Dedifferentiated amniotic fluid mesenchymal stem cell (primary cell): Measurements from ENCODE around the gene NUDT17.

ENCODE experiments used
- DNase-seq: peaks from one replicate; pipeline ENCODE4 v3.0.0-alpha.2; 2016; ENCODE audit errors: extremely low spot score

Gene NUDT17

GRCh38 chr1:145847827-145848226 lies 2.4 kb downstream of the NUDT17 start:
- no peak for DNase-seq

DNA sequence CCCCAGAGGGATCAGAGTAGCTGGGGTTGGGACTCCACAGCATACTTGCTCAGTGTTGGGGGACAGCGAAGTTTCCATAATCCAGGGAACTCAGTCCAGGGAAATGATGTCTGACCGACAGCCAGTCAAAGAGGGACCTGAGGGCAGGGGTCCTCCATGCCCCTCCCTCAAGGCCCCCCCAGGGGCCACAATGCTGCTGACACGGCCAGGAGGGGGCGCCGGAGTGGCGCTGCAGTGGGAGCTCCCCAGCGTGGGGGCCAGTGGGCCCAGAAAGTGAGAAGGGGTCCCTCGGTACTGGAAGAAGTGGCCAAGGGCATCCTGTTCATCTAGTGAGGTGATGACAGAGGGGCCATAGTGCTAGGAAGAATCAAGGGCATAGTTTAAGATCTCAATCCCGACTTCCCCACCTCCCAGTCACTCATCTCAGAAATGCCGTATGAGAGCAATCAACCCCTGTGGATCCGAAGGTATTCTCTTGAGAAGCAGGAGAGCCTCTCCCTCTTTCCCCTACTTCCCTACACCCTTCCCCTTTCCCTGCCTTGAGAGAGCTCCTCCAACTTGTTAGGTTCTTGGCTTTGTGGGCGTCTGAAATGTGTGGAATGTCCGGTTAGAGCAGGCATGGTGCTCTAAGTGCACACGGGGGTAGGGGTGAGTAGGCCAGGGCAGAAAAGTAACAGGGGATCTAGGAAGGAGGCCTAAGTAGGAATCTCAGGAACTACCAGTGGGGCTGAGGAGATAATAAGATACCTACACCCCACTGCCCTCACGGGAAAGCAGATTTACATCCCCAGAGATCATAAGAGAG lies 4.1 kb downstream of the NUDT17 start:
- peak; percentile 59 for DNase-seq

GRCh38 chr1:145855426-145855948 lies 10.1 kb downstream of the NUDT17 start:
- no peak for DNase-seq

- DNase-seq = no peak
Measured at GRCh38 chr1:145857170-145857569, 11.7 kb downstream of the NUDT17 start.

DNA sequence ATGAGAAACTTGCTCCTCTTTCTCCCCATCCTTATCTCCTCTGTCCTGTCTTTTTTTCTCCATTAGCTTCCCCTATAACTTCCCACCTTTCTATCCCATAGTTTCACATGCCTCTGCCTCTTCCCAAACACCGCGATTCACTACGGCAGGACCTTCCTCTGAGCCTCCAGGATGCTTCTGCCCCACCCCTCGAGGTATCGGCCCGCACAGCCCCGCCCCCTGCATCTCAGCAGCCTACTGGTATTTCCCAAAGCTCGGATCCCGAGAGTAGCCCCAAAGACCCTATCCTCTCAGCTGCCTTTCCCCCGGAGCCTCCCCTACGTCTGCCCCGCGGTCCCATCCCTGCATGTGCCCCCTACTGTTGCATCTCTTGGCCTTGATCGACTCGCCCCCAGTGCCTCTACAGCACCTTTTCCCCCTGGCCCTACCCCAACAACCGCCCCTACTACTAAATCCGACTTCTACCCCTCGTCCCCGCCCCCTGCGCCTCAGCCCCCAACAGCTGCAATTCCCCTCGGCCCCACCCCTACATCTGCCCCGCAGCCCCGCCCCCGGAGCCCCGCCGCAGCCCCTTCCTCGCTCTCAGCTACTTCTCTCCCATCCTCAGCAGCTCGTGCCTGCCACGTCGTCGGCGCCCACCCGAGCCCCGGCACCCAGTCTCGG lies 12.9 kb downstream of the NUDT17 start:
- no peak for DNase-seq

GRCh38 chr1:145858901-145859490 lies 13.6 kb downstream of the NUDT17 start, which contains the start of gene PIAS3:
TSS of gene PIAS3 (minus strand) at chr1:145859081. CDS start at chr1:145858990, 91 bp downstream.
- DNase-seq = peak; percentile 95

- DNase-seq = peak; percentile 84
Measured at GRCh38 chr1:145859491-145860023, 14.1 kb downstream of the NUDT17 start.

DNA sequence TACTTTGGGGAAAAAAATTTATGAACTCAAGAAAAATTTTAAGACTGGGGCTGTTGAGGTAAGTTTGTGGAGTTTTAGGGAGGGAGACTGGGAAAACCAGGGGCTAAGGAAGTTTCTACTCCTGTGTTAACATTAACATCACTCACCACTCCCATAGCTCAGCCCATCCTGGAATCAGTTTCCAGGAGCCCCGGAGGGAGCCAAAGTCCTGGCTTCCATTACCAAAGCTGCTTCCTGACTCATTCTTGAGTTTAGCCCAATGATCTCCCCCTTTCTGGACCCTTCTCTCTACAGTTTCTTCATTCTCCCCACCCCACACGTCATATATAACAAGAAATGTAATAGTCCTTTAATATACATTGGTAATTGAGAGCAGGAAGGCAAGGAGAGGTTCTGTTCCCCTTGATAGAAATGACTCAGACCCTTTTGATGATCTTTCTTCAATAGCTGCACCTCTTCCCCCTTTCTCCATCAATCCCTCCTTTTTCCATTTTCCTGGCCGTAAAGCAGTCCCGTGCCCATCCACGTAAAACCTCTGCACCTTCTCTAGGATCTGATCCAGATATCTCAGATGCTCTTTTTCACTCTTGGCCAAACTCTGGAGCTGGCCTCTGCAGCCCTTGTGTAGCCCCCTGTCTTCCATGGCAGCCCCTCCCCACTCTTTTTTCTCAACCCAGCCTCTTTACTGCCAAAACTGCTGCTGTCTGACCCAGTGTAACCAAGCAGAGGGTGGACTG lies 18.0 kb downstream of the NUDT17 start:
- no peak for DNase-seq

DNA sequence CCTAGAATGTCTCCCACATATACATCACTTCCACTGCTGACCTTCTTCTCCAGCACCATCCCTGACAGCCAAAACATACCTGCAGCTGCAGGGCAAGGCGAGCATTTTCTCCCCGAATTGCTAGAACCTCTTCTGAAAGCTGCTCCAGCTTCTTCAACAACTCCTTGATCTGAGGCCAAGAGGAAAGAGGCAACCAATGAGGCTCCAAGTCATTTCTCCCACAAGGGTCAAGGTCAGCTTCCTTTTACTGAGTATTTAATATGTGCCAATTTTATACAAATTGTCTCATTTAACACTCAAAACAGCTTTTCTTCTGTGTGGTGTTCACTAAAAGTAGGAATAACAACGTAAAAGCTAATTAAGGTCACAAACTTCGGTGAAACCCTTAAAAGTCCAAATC lies 22.8 kb downstream of the NUDT17 start:
- no peak for DNase-seq

GRCh38 chr1:145871994-145872924 lies 26.8 kb downstream of the NUDT17 start:
- no peak for DNase-seq

GRCh38 chr1:145874646-145875045 lies 29.2 kb downstream of the NUDT17 start:
- DNase-seq = no peak

DNA sequence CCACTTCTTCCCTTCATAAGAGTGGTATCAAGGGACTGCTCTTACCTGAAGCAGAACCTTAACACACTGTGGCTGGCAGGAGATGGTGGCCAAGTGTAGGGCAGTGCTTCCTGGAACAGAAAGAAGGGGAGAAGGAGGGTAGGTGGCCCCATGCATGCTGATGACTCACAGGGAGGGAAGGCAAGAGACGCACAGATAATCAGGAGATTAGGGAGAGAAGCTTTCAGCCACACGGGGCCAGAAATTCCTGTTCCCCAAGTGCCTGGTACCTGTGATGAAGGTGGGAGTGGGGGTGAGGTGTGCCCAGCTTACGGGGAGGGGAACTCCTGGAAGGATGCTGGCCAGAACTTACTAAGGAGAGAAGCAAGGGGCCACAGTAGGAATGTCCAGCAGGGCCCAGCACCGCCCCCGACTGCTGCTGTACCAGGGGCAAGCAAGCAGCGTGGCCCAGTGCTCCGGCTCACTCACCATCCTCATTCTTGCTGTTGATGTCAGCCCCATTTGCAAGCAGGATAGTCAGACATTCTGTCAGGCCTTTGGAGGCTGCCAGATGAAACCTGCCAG lies 32.6 kb downstream of the NUDT17 start:
- DNase-seq = no peak

- no peak for DNase-seq
Measured at GRCh38 chr1:145878724-145879123, 33.3 kb downstream of the NUDT17 start.

DNA sequence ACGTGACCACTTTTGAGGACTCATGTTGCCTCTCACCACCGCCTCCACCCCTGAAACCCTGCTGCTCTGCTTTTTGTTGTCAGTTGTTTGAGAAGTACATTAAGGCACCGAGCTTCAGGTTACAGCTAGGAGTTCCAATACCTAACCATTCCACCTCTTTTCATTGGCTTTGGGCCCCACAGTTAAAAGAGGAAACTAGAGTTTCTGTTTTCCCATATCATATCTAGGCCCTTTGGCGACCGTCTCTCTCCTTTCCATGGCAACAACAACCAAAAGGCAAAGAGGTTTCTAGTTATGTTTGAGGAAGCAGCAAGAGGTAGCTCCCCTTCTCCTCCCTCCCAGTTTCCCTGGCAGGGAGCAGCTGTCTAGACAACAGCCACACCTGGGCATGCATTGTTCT lies 34.3 kb downstream of the NUDT17 start:
- no peak for DNase-seq

DNA sequence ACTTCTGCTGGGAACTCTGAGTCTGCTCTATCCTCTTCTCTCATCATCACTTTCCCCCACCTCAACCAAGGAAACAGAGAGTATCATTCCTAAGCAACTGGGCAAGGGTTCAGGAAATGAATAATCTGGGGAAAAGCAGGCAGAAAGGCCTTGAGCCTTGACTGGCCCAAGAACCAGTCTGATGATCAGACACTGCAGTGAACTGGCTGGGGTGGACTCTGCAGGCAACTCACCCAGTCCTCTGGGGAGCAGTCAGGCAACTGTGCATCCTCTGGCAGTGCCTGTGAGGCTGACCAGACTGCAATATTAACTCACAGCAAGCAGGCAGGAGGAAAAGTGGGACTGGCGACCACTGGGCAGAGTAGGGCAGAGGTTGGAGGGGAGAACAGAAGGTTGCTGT lies 39.2 kb downstream of the NUDT17 start:
- no peak for DNase-seq

DNA sequence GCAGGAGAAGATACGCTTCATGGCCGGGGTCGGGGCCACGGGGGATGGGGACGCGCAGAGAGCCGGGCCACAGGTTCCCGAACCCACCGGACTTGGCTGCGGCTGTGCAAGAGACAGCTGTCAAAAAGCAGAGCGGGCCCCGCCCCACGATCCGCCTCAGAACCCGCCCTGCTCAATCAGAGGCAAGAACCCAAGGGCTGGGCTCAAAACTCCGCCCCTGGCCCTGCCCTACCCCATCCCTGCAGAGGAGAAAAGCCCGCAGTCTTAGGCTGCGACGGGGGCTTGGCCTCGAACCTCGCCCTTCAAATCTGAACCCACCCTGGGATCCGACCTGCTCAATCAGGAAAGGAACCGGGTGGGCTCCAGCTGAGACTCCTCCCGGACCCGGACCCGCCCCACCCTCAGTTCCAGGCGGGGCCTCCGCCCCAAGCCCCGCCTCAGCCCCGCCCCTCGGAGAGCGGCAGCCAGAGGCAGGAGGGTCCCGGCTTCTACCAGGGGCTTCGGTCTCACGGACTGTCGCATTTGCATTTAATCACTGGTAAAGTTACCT lies 40.4 kb downstream of the NUDT17 start, which contains the start of gene ANKRD35:
Gene ANKRD35, minus strand, starts transcription at position 129 of the 550 bp plus-strand sequence. Its CDS starts 108 bp downstream, at position 21.
- DNase-seq = peak; percentile 39

- DNase-seq = no peak
Measured at GRCh38 chr1:145886390-145886789, 41.0 kb downstream of the NUDT17 start.

- no peak for DNase-seq
Measured at GRCh38 chr1:145886816-145887215, 41.4 kb downstream of the NUDT17 start.

GRCh38 chr1:145887631-145888030 lies 42.2 kb downstream of the NUDT17 start:
- DNase-seq = no peak

DNA sequence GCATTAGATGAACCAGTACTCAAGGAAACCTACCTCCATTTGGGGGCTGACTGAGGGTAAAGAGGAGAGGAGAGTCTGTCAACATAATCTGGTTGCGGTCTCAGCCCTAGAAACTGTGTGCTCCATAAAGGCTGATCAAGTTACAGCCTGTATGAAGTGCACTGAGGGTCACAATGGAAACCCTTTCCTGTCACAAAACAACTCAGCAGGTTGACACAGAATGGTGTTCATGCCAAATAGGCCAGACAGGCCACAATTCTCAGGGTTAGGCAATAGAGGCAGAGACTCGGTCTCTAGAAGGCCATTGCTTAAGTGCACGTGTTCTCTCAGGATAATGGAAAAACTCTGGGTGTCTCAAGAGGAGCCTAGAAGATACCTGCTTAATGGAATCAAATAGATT lies 44.3 kb downstream of the NUDT17 start:
- DNase-seq = no peak
